HepG2 (cell line): Measurements from ENCODE around the gene SLC12A5.

Experiments
- SMC3 ChIP-seq: IDR thresholded peaks from 2 replicates; pipeline ENCODE4 v1.6.1; 2011; ENCODE audit warnings: low read length, improper control_type of control experiment
- TCF7 ChIP-seq: sonication (generic); IDR thresholded peaks from 2 replicates; pipeline ENCODE4 v1.6.1; 2016; ENCODE audit warnings: antibody characterized with exemption, low read depth
- TF ChIP-seq, protein P1 (sequence below): sonication (generic); formaldehyde crosslinking; IDR thresholded peaks from 2 replicates; pipeline ENCODE4 v1.5.0; 2020; ENCODE audit warnings: mild to moderate bottlenecking, missing genetic modification reagents, moderate library complexity

GRCh38 chr20:46007671-46008070 is 21.3 kb upstream of the SLC12A5 start:
- no peak for TF ChIP-seq TCF7
- TF ChIP-seq, protein P1, sequence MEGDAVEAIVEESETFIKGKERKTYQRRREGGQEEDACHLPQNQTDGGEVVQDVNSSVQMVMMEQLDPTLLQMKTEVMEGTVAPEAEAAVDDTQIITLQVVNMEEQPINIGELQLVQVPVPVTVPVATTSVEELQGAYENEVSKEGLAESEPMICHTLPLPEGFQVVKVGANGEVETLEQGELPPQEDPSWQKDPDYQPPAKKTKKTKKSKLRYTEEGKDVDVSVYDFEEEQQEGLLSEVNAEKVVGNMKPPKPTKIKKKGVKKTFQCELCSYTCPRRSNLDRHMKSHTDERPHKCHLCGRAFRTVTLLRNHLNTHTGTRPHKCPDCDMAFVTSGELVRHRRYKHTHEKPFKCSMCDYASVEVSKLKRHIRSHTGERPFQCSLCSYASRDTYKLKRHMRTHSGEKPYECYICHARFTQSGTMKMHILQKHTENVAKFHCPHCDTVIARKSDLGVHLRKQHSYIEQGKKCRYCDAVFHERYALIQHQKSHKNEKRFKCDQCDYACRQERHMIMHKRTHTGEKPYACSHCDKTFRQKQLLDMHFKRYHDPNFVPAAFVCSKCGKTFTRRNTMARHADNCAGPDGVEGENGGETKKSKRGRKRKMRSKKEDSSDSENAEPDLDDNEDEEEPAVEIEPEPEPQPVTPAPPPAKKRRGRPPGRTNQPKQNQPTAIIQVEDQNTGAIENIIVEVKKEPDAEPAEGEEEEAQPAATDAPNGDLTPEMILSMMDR (CRISPR knock-in tag) = no peak
- no peak for TF ChIP-seq SMC3
